MM.1S (cell line): ENCODE results near the gene GPAT2.
"Not testable (repeated sequence)": the region's sequence is repeated elsewhere in the genome, so short reads cannot be mapped to it uniquely, and the experiment has no call there.

ENCODE experiments used
- CTCF ChIP-seq: fragments of 300-600 bp; sonication (generic); IDR thresholded peaks from 2 replicates; pipeline ENCODE4 v1.5.1; 2016; ENCODE audit warnings: antibody characterized with exemption, low read length, mixed read lengths
- EZH2 ChIP-seq: fragments of 300-600 bp; sonication (generic); optimal IDR thresholded peaks from 2 replicates; pipeline ENCODE3; 2017; ENCODE audit warnings: low read depth, mild to moderate bottlenecking, antibody characterized with exemption, low read length, mixed read lengths
- EZH2phosphoT487 ChIP-seq: fragments of 300-600 bp; sonication (generic); IDR thresholded peaks from 2 replicates; pipeline ENCODE4 v1.6.1; 2018; ENCODE audit warnings: antibody characterized with exemption, low read length

GRCh38 chr2:96049917-96050262 lies 15.2 kb upstream of the GPAT2 start:
- not testable (repeated sequence) for TF ChIP-seq CTCF, EZH2phosphoT487, EZH2
